Measurements from ENCODE around the gene LHX4. TPM values are rescaled to one million over a fixed set of nuclear protein-coding genes. Genes with fewer than 3 reads are reported as not detected.
"Not testable (repeated sequence)": the region's sequence is repeated elsewhere in the genome, so short reads cannot be mapped to it uniquely, and the experiment has no call there.

Gene LHX4
- total RNA-seq, 5 donors from 2014 or later (not counting 1 experiment from before 2014, with no cell fraction given): 0.03 TPM; not detected in 3

- no peak overlapping the region for H3K4me3 ChIP-seq (ENCODE audit: control insufficient read depth in 1 of 2, extremely low read depth in 1 of 2, low read length in 1 of 2)
- H3K4me1 ChIP-seq (ENCODE audit: control insufficient read depth in 1 of 2, extremely low read depth in 1 of 2, insufficient read depth in 2 of 2, low read length in 2 of 2): no peaks in the 10 kb centered on the region
- H3K27ac Mint-ChIP-seq: no peak overlapping the region
- no peak for ATAC-seq (replicated peaks in 1 of 4)
- H3K4me3 Mint-ChIP-seq: no peak overlapping the region
- H3K36me3 Mint-ChIP-seq: peaks cover 7% of the 10 kb centered on the region
- WGBS (ENCODE audit: insufficient coverage): 89% methylated on average over 6 of the region's 7 CpGs
- no peak for DNase-seq
- peaks cover 0 to 6% of the 10 kb centered on the region in 2 donors for H3K36me3 ChIP-seq (ENCODE audit: control insufficient read depth in 2 of 2, extremely low read depth in 1 of 2, insufficient read depth in 1 of 2, low read length in 1 of 2)
- ChIA-PET CTCF (no interaction called here), POLR2A (no interaction called here)
- H3K27ac ChIP-seq (ENCODE audit: low read length): no peak overlapping the region
- no peaks in the 10 kb centered on the region for H3K4me1 Mint-ChIP-seq
- H3K9me3 ChIP-seq: no peaks in the 10 kb centered on the region
- no peaks in the 10 kb centered on the region for H3K27me3 ChIP-seq (replicated peaks in 1 of 2; ENCODE audit: control insufficient read depth in 2 of 2, extremely low read depth in 1 of 2, insufficient read depth in 2 of 2, low read length in 1 of 2)
- no peaks in the 10 kb centered on the region for H3K27me3 Mint-ChIP-seq
- H3K9me3 Mint-ChIP-seq: no peaks in the 10 kb centered on the region
Measured at GRCh38 chr1:180201451-180202200, 28.4 kb upstream of the LHX4 start.

- H3K4me1 ChIP-seq (ENCODE audit: control insufficient read depth in 1 of 2, extremely low read depth in 1 of 2, insufficient read depth in 2 of 2, low read length in 2 of 2); H3K36me3 ChIP-seq (ENCODE audit: control insufficient read depth in 2 of 2, extremely low read depth in 1 of 2, insufficient read depth in 1 of 2, low read length in 1 of 2); H3K36me3 Mint-ChIP-seq; H3K4me3 Mint-ChIP-seq; H3K27me3 ChIP-seq (replicated peaks in 1 of 2; ENCODE audit: control insufficient read depth in 2 of 2, extremely low read depth in 1 of 2, insufficient read depth in 2 of 2, low read length in 1 of 2); H3K4me3 ChIP-seq (ENCODE audit: control insufficient read depth in 1 of 2, extremely low read depth in 1 of 2, low read length in 1 of 2); POLR2A ChIA-PET; H3K9me3 Mint-ChIP-seq; CTCF ChIA-PET; H3K27ac ChIP-seq (ENCODE audit: low read length); DNase-seq; H3K27me3 Mint-ChIP-seq; H3K27ac Mint-ChIP-seq; ATAC-seq (replicated peaks in 1 of 4); H3K9me3 ChIP-seq; H3K4me1 Mint-ChIP-seq: not testable (repeated sequence)
- WGBS (ENCODE audit: insufficient coverage): 89% methylated on average over 4 of the region's 5 CpGs
Measured at GRCh38 chr1:180202588-180202987, 27.5 kb upstream of the LHX4 start.

GRCh38 chr1:180204231-180204630, 25.8 kb upstream of the LHX4 start:
- H3K4me1 ChIP-seq (ENCODE audit: control insufficient read depth in 1 of 2, extremely low read depth in 1 of 2, insufficient read depth in 2 of 2, low read length in 2 of 2): no peaks in the 10 kb centered on the region

GRCh38 chr1:180206581-180206980, 23.5 kb upstream of the LHX4 start:
- Mint-ChIP-seq H3K4me1 (no peaks in the 10 kb centered on the region), H3K4me3 (no peak overlapping the region), H3K27ac (no peak overlapping the region), H3K36me3 (no peaks in the 10 kb centered on the region), H3K9me3 (no peaks in the 10 kb centered on the region), H3K27me3 (peaks cover under 1 to 7% of the 10 kb centered on the region in 2 donors)
- no peaks in the 10 kb centered on the region for H3K36me3 ChIP-seq (ENCODE audit: control insufficient read depth in 2 of 2, extremely low read depth in 1 of 2, insufficient read depth in 1 of 2, low read length in 1 of 2)
- CTCF ChIA-PET: no interaction called here
- no peak overlapping the region for H3K4me3 ChIP-seq (ENCODE audit: control insufficient read depth in 1 of 2, extremely low read depth in 1 of 2, low read length in 1 of 2)
- no peaks in the 10 kb centered on the region for H3K9me3 ChIP-seq
- ATAC-seq (replicated peaks in 1 of 4) (no peak), DNase-seq (no peak)
- H3K27me3 ChIP-seq (replicated peaks in 1 of 2; ENCODE audit: control insufficient read depth in 2 of 2, extremely low read depth in 1 of 2, insufficient read depth in 2 of 2, low read length in 1 of 2): peaks cover 0 to 14% of the 10 kb centered on the region in 2 experiments
- H3K27ac ChIP-seq (ENCODE audit: low read length): no peak overlapping the region
- 86% methylated on average over 2 of the region's 3 CpGs for WGBS (ENCODE audit: insufficient coverage)
- POLR2A ChIA-PET: no interaction called here
- no peaks in the 10 kb centered on the region for H3K4me1 ChIP-seq (ENCODE audit: control insufficient read depth in 1 of 2, extremely low read depth in 1 of 2, insufficient read depth in 2 of 2, low read length in 2 of 2)

More at GRCh38 chr1:180204231-180204630, 25.8 kb upstream of the LHX4 start:
- ChIA-PET POLR2A (no interaction called here), CTCF (no interaction called here)
- no peaks in the 10 kb centered on the region for H3K36me3 ChIP-seq (ENCODE audit: control insufficient read depth in 2 of 2, extremely low read depth in 1 of 2, insufficient read depth in 1 of 2, low read length in 1 of 2)
- Mint-ChIP-seq H3K4me1 (no peaks in the 10 kb centered on the region), H3K36me3 (no peaks in the 10 kb centered on the region), H3K27me3 (no peaks in the 10 kb centered on the region), H3K4me3 (no peak overlapping the region), H3K27ac (no peak overlapping the region), H3K9me3 (no peaks in the 10 kb centered on the region)
- peaks cover 0 to 6% of the 10 kb centered on the region in 2 experiments for H3K27me3 ChIP-seq (replicated peaks in 1 of 2; ENCODE audit: control insufficient read depth in 2 of 2, extremely low read depth in 1 of 2, insufficient read depth in 2 of 2, low read length in 1 of 2)
- DNase-seq (no peak), ATAC-seq (replicated peaks in 1 of 4) (no peak)
- no peak overlapping the region for H3K4me3 ChIP-seq (ENCODE audit: control insufficient read depth in 1 of 2, extremely low read depth in 1 of 2, low read length in 1 of 2)
- 79% methylated on average over 5 of the region's 6 CpGs for WGBS (ENCODE audit: insufficient coverage)
- no peak overlapping the region for H3K27ac ChIP-seq (ENCODE audit: low read length)
- no peaks in the 10 kb centered on the region for H3K9me3 ChIP-seq

- WGBS (ENCODE audit: insufficient coverage): 49% methylated on average over 4 of the region's 4 CpGs
- no peaks in the 10 kb centered on the region for H3K36me3 ChIP-seq (ENCODE audit: control insufficient read depth in 2 of 2, extremely low read depth in 1 of 2, insufficient read depth in 1 of 2, low read length in 1 of 2)
- DNase-seq (no peak), ATAC-seq (replicated peaks in 1 of 4) (no peak)
- Mint-ChIP-seq H3K27me3 (peaks cover 4 to 13% of the 10 kb centered on the region in 2 donors), H3K36me3 (no peaks in the 10 kb centered on the region), H3K9me3 (no peaks in the 10 kb centered on the region), H3K4me3 (no peak overlapping the region), H3K4me1 (peaks cover 1 to 3% (median 3%) of the 10 kb centered on the region in 3 donors), H3K27ac (no peak overlapping the region)
- no peak overlapping the region for H3K4me3 ChIP-seq (ENCODE audit: control insufficient read depth in 1 of 2, extremely low read depth in 1 of 2, low read length in 1 of 2)
- H3K27ac ChIP-seq (ENCODE audit: low read length): no peak overlapping the region
- ChIA-PET CTCF (interaction anchor here in 1 of 2 donors (0.6 kb wide), 1 partner anchor 893 kb away, joined by 3 read pairs; no protein-coding TSS in a partner anchor), POLR2A (no interaction called here)
- H3K9me3 ChIP-seq: no peaks in the 10 kb centered on the region
- peaks cover 0 to 16% of the 10 kb centered on the region in 2 experiments for H3K27me3 ChIP-seq (replicated peaks in 1 of 2; ENCODE audit: control insufficient read depth in 2 of 2, extremely low read depth in 1 of 2, insufficient read depth in 2 of 2, low read length in 1 of 2)
- H3K4me1 ChIP-seq (ENCODE audit: control insufficient read depth in 1 of 2, extremely low read depth in 1 of 2, insufficient read depth in 2 of 2, low read length in 2 of 2): peaks cover 0 to under 1% of the 10 kb centered on the region in 2 experiments
Measured at GRCh38 chr1:180208264-180208663, 21.8 kb upstream of the LHX4 start.

GRCh38 chr1:180210008-180210620, 19.9 kb upstream of the LHX4 start:
- H3K4me1 Mint-ChIP-seq: peaks cover 10 to 11% (median 11%) of the 10 kb centered on the region in 3 donors
- CTCF ChIA-PET: no interaction called here
- no peaks in the 10 kb centered on the region for H3K9me3 ChIP-seq
- H3K36me3 ChIP-seq (ENCODE audit: control insufficient read depth in 2 of 2, extremely low read depth in 1 of 2, insufficient read depth in 1 of 2, low read length in 1 of 2): no peaks in the 10 kb centered on the region
- no peak overlapping the region for H3K4me3 Mint-ChIP-seq
- H3K36me3 Mint-ChIP-seq: no peaks in the 10 kb centered on the region
- DNase-seq: no peak
- no peak overlapping the region for H3K4me3 ChIP-seq (ENCODE audit: control insufficient read depth in 1 of 2, extremely low read depth in 1 of 2, low read length in 1 of 2)
- H3K9me3 Mint-ChIP-seq: no peaks in the 10 kb centered on the region
- no peak for ATAC-seq (replicated peaks in 1 of 4)
- H3K4me1 ChIP-seq (ENCODE audit: control insufficient read depth in 1 of 2, extremely low read depth in 1 of 2, insufficient read depth in 2 of 2, low read length in 2 of 2): peaks cover 3 to 10% of the 10 kb centered on the region in 2 experiments
- POLR2A ChIA-PET: no interaction called here
- peaks cover 0 to 16% of the 10 kb centered on the region in 2 experiments for H3K27me3 ChIP-seq (replicated peaks in 1 of 2; ENCODE audit: control insufficient read depth in 2 of 2, extremely low read depth in 1 of 2, insufficient read depth in 2 of 2, low read length in 1 of 2)
- no peak overlapping the region for H3K27ac Mint-ChIP-seq
- peaks cover 4 to 13% of the 10 kb centered on the region in 2 donors for H3K27me3 Mint-ChIP-seq
- no peak overlapping the region for H3K27ac ChIP-seq (ENCODE audit: low read length)
- WGBS (ENCODE audit: insufficient coverage): 82% methylated on average over 2 of the region's 4 CpGs
